Measurements from ENCODE around the gene CELF2.
"Not testable (repeated sequence)": the region's sequence is repeated elsewhere in the genome, so short reads cannot be mapped to it uniquely, and the experiment has no call there.

The CELF2 gene

GRCh38 chr10:11017570-11018431 is at the start of gene CELF2:
Gene CELF2 (plus strand): TSS chr10:11017872. CDS start chr10:11018090, 218 bp downstream.
- DNase-seq, result no peak

- DNase-seq, result no peak
Measured at GRCh38 chr10:10968257-10968588, 49.4 kb upstream of the CELF2 start.

- no peak for DNase-seq
Measured at GRCh38 chr10:10973310-10973709, 44.4 kb upstream of the CELF2 start.

GRCh38 chr10:10975647-10976046 is 42.0 kb upstream of the CELF2 start:
- DNase-seq, result no peak

GRCh38 chr10:10976652-10977051 is 41.0 kb upstream of the CELF2 start:
- no peak for DNase-seq

- DNase-seq, result no peak
Measured at GRCh38 chr10:10977226-10977956, 40.3 kb upstream of the CELF2 start.

- no peak for DNase-seq
Measured at GRCh38 chr10:10977978-10978377, 39.7 kb upstream of the CELF2 start.

GRCh38 chr10:10985361-10985760 is 32.3 kb upstream of the CELF2 start:
- no peak for DNase-seq

- no peak for DNase-seq
Measured at GRCh38 chr10:10986606-10987005, 31.1 kb upstream of the CELF2 start.

GRCh38 chr10:10987111-10987510 is 30.6 kb upstream of the CELF2 start:
- DNase-seq, result no peak

- DNase-seq, result no peak
Measured at GRCh38 chr10:10989669-10990068, 28.0 kb upstream of the CELF2 start.

- no peak for DNase-seq
Measured at GRCh38 chr10:10991144-10991543, 26.5 kb upstream of the CELF2 start.

- DNase-seq, result no peak
Measured at GRCh38 chr10:10992072-10992471, 25.6 kb upstream of the CELF2 start.

GRCh38 chr10:10992961-10993714 is 24.5 kb upstream of the CELF2 start:
- DNase-seq, result no peak

GRCh38 chr10:10993785-10994184 is 23.9 kb upstream of the CELF2 start:
- DNase-seq, result no peak

- no peak for DNase-seq
Measured at GRCh38 chr10:10994360-10994759, 23.3 kb upstream of the CELF2 start.

- DNase-seq, result no peak
Measured at GRCh38 chr10:10995120-10995519, 22.6 kb upstream of the CELF2 start.

- no peak for DNase-seq
Measured at GRCh38 chr10:10996966-10997620, 20.6 kb upstream of the CELF2 start.

- not testable (repeated sequence) for DNase-seq
Measured at GRCh38 chr10:10999501-10999900, 18.2 kb upstream of the CELF2 start.

GRCh38 chr10:11002485-11002884 is 15.2 kb upstream of the CELF2 start:
- no peak for DNase-seq

- no peak for DNase-seq
Measured at GRCh38 chr10:11002916-11003315, 14.8 kb upstream of the CELF2 start.

GRCh38 chr10:11003679-11004078 is 14.0 kb upstream of the CELF2 start:
- no peak for DNase-seq

Measured in DMS 273 treated with DMSO at 0.1 percent for 48 hours (cell line).